GM12878 (cell line): ENCODE data around the gene LIPK. TPM values are rescaled to one million over a fixed set of nuclear protein-coding genes. Genes with fewer than 3 reads are reported as not detected.

ENCODE experiments used
- ATAC-seq: fragments of 200-7000 bp; cut with Tn5 transposase; 3 replicates; pipeline ENCODE4 v1.9.1; 2020; ENCODE audit warnings: mild to moderate bottlenecking, moderate library complexity
- BruUV-seq: library from RNA; stranded (reverse); fragments of 400-500 nt; replicated peaks from 2 replicates; lab custom pipeline; 2021; lab: Mats Ljungman, UMichigan
- CTCF ChIA-PET: fragments of 300-600 bp; sonication (Branson Sonifier 250); formaldehyde crosslinking; extraction: SDS; loops from one replicate; lab custom pipeline; 2021; ENCODE audit warnings: inconsistent platforms; lab: Yijun Ruan, JAX
- POLR2A ChIA-PET: fragments of 350-600 bp; formaldehyde crosslinking; extraction: SDS; loops from one replicate; lab custom pipeline; 2021; ENCODE audit warnings: inconsistent platforms; lab: Charles Lee
- RAD21 ChIA-PET: fragments of 300-600 bp; sonication (Branson Sonifier 250); formaldehyde crosslinking; loops from one replicate; lab custom pipeline; 2023; ENCODE audit warnings: antibody characterized with exemption; ENCODE audit not compliant: unreplicated experiment; lab: Charles Lee
- SMC1A ChIA-PET: fragments of 300-600 bp; sonication (Branson Sonifier 250); formaldehyde crosslinking; loops from one replicate; lab custom pipeline; 2023; ENCODE audit not compliant: unreplicated experiment, uncharacterized antibody; lab: Charles Lee
- DNase-seq: peaks from one replicate; pipeline ENCODE4 v3.0.0-alpha.2; 2011; ENCODE audit warnings: low read depth, low spot score
- FAIRE-seq: peaks from 3 replicates; lab custom pipeline; 2011; peaks lifted over from hg19 to GRCh38; lab: Jason Lieb, UNC
- H2AFZ ChIP-seq: 2 replicates; pipeline ENCODE4 v1.6.0; 2011; ENCODE audit warnings: low read depth, low read length, control low read depth; ENCODE audit not compliant: control insufficient read depth
- H3K27ac ChIP-seq: 2 replicates; pipeline ENCODE4 v1.5.1; 2011; ENCODE audit warnings: control low read depth; ENCODE audit not compliant: control insufficient read depth, insufficient read depth
- H3K27me3 ChIP-seq, 2 experiments: replicated peaks in 1 of 2; 2 replicates each; pipeline versions ENCODE4 v1.6.0 to v1.6.1; 2011; ENCODE audit warnings: low read length in 1 of 2; ENCODE audit not compliant: control insufficient read depth in 2 of 2, insufficient read depth in 2 of 2
- H3K36me3 ChIP-seq, 2 experiments: 2 replicates each; pipeline ENCODE4 v1.5.1; 2011; ENCODE audit warnings: low read length in 1 of 2; ENCODE audit not compliant: control insufficient read depth in 2 of 2, insufficient read depth in 2 of 2
- H3K4me1 ChIP-seq: 2 replicates; pipeline ENCODE4 v1.6.1; 2011; ENCODE audit warnings: mild to moderate bottlenecking, low read length, moderate library complexity, mixed read lengths; ENCODE audit not compliant: control insufficient read depth, insufficient read depth
- H3K4me2 ChIP-seq: 2 replicates; pipeline ENCODE4 v1.6.0; 2011; ENCODE audit warnings: control low read depth; ENCODE audit not compliant: control insufficient read depth, insufficient read depth
- H3K4me3 ChIP-seq: fragments of 200-600 bp; sonication (generic); 2 replicates; pipeline ENCODE4 v1.5.1; 2016
- H3K79me2 ChIP-seq: 2 replicates; pipeline ENCODE4 v1.6.0; 2011; ENCODE audit warnings: low read length; ENCODE audit not compliant: control insufficient read depth, insufficient read depth
- H3K9ac ChIP-seq: 2 replicates; pipeline ENCODE4 v1.8.0; 2011; ENCODE audit warnings: low read length, control low read depth, mixed read lengths; ENCODE audit not compliant: control insufficient read depth, insufficient read depth
- H3K9me3 ChIP-seq: replicated peaks from 3 replicates; pipeline ENCODE4 v1.5.1; 2011; ENCODE audit warnings: mild to moderate bottlenecking, low read length; ENCODE audit not compliant: control insufficient read depth, insufficient read depth
- H4K20me1 ChIP-seq: 2 replicates; pipeline ENCODE4 v1.6.0; 2011; ENCODE audit not compliant: control insufficient read depth, insufficient read depth
- MXI1 ChIP-seq: fragments of 150-350 bp; IDR thresholded peaks from 2 replicates; pipeline ENCODE4 v1.6.1; 2011; ENCODE audit warnings: low read depth, mild to moderate bottlenecking, inconsistent platforms, low read length, improper control_type of control experiment
- NFYA ChIP-seq: IDR thresholded peaks from 2 replicates; pipeline ENCODE4 v1.6.1; 2011; ENCODE audit warnings: low read depth, mild to moderate bottlenecking, low read length, improper control_type of control experiment, borderline replicate concordance
- RBBP5 ChIP-seq: fragments of 200-600 bp; sonication (generic); conservative IDR thresholded peaks from 2 replicates; pipeline ENCODE4 v1.6.1; 2016
- RUNX3 ChIP-seq: IDR thresholded peaks from 2 replicates; pipeline ENCODE4 v1.6.1; 2012; ENCODE audit warnings: low read length, inconsistent platforms
- SMARCA5 ChIP-seq: fragments of 450-650 bp; IDR thresholded peaks from 2 replicates; pipeline ENCODE4 v1.6.1; 2017; ENCODE audit warnings: mild to moderate bottlenecking
- SP1 ChIP-seq: IDR thresholded peaks from one replicate; pipeline ENCODE4 v1.6.1; 2011; ENCODE audit warnings: low read depth, low read length
- TCF12 ChIP-seq: IDR thresholded peaks from 2 replicates; pipeline ENCODE4 v1.6.1; 2011; ENCODE audit warnings: low read depth, mild to moderate bottlenecking, low read length
- ZSCAN29 ChIP-seq: fragments of 450-650 bp; IDR thresholded peaks from 2 replicates; pipeline ENCODE4 v1.6.1; 2017; ENCODE audit warnings: mild to moderate bottlenecking, moderate library complexity
- WGBS: methylation state at CpG from one replicate; pipeline ENCODE4 v1.1.6; 2016; ENCODE audit warnings: low lambda C conversion rate; ENCODE audit not compliant: insufficient replicate concordance, insufficient coverage; ENCODE audit errors: missing lambda C conversion rate; 5-methylcytosine and 5-hydroxymethylcytosine counted together
- in situ Hi-C: fragments of 300-500 bp; cut with MboI; formaldehyde crosslinking; loops from 9 replicates; pipeline ENCODE4 v1.14.3; 2018; ENCODE audit warnings: mixed read lengths
- intact Hi-C: fragments of 100-400 bp; cut with micrococcal nuclease; formaldehyde crosslinking; loops from one replicate; pipeline ENCODE4 v1.14.2; 2022; ENCODE audit not compliant: unreplicated experiment
- polyA plus RNA-seq, 11 experiments: library from polyadenylated mRNA; depleted of rRNA in 4 of 11; unstranded in 6 of 11; stranded (reverse) in 5 of 11; fragments of >200 nt; fragmentation: Nextera tagmentation in 4 of 11; fragmentation: Illumina TruSeq in 1 of 11; extraction: Ambion mirVana in 4 of 11; extraction: Trizol in 1 of 11; gene quantifications; 1 replicate in 1 of 11; 2 replicates in 10 of 11; pipeline versions ENCODE4 v1.2.1 to v1.2.3, GENCODE V29; 2011 to 2016; ENCODE audit warnings: inconsistent platforms in 2 of 11, missing spikeins in 2 of 11, low read depth in 1 of 11
- total RNA-seq, 4 experiments: library from RNA; depleted of rRNA in 3 of 4; stranded (reverse); fragments of >200 nt in 3 of 4; fragmentation: Illumina TruSeq in 1 of 4; extraction: Trizol in 1 of 4; gene quantifications; 2 replicates each; pipeline versions ENCODE4 v1.2.1 to v1.2.3, GENCODE V29; 2013 to 2021
- TF ChIP-seq, protein P1 (sequence below): fragments of 450-650 bp; formaldehyde crosslinking; IDR thresholded peaks from 2 replicates; pipeline ENCODE4 v1.4.0; 2020; ENCODE audit warnings: mild to moderate bottlenecking, moderate library complexity
- TF ChIP-seq, protein P2 (sequence below): fragments of 150-350 bp; IDR thresholded peaks from 2 replicates; pipeline ENCODE4 v1.6.1; 2016; ENCODE audit warnings: low read depth, low read length

Gene LIPK
- total and polyA plus RNA-seq, 10 of the 15 experiments (the other 5 are each of a cell fraction or from before 2014, with no cell fraction given), result not detected

DNA sequence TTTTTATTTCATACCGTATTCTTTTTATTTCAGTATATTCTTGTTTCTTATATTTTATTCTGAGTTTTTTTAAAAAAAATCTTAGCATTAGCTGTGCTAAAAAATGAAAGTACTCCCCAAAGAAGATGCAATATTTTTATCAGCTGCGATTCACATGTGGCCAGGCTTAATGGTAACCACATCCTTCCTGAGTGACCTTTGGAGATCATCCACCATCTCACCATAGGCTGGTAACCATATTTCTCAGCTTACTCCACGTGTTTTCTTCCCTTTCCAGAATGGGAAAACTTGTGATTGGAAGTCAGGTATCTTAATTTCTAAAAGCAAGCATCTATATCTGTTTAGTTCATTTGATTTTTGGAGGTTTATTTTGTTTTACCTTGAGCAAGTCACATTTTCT, 77.7 kb downstream of the LIPK start:
- FAIRE-seq, result no peak
- POLR2A ChIA-PET, result no interaction called here
- RAD21 ChIA-PET, result no interaction called here
- in situ Hi-C loops, result no loop called here
- H3K4me2 ChIP-seq, result 0 out of 2 replicates have a peak overlapping the region, but pooled peaks have one; percentile 8
- WGBS, result 33% methylated on average over 3 of the region's 3 CpGs
- H3K4me3 ChIP-seq, result no peak overlapping the region
- intact Hi-C loops, result no loop called here
- H4K20me1 ChIP-seq, result no peaks in the 10 kb centered on the region
- no peaks in the 10 kb centered on the region; the same call in 2 of the 3 replicates for H3K9me3 ChIP-seq
- no peaks in the 10 kb centered on the region for H3K4me1 ChIP-seq
- no peak overlapping the region for H3K9ac ChIP-seq
- SMC1A ChIA-PET, result interaction anchor here (0.7 kb wide), 1 partner anchor 196 kb away, joined by 4 read pairs; no protein-coding TSS in a partner anchor
- H3K27me3 ChIP-seq, result no peaks in the 10 kb centered on the region
- H3K27ac ChIP-seq, result no peak overlapping the region
- peak; percentile 73 for TF ChIP-seq RUNX3
- TF ChIP-seq MXI1, result no peak
- TF ChIP-seq, all 136 proteins: peak for 1
- DNase-seq (no peak), ATAC-seq (peak; percentile 42; the same call in 1 of the 3 replicates)
- CTCF ChIA-PET, result no interaction called here
- Histone ChIP-seq H3K79me2 (no peaks in the 10 kb centered on the region), H2AFZ (no peak overlapping the region), H3K36me3 (no peaks in the 10 kb centered on the region)
- BruUV-seq, result no TSS peak

GRCh38 chr10:88786032-88786770, 80.2 kb downstream of the LIPK start:
- H3K4me3 ChIP-seq, result no peak overlapping the region
- no peaks in the 10 kb centered on the region for H3K36me3 ChIP-seq
- no TSS peak for BruUV-seq
- POLR2A ChIA-PET, result no interaction called here
- H3K79me2 ChIP-seq, result no peaks in the 10 kb centered on the region
- no peak for DNase-seq
- no peak overlapping the region for H3K4me2 ChIP-seq
- H3K9ac ChIP-seq, result no peak overlapping the region
- in situ Hi-C loops (no loop called here), intact Hi-C loops (no loop called here)
- FAIRE-seq, result no peak
- H4K20me1 ChIP-seq, result no peaks in the 10 kb centered on the region
- H3K4me1 ChIP-seq, result no peaks in the 10 kb centered on the region
- H3K9me3 ChIP-seq, result no peaks in the 10 kb centered on the region; the same call in 2 of the 3 replicates
- CTCF ChIA-PET, result no interaction called here
- H3K27ac ChIP-seq, result no peak overlapping the region
- WGBS, result 81% methylated on average over 10 of the region's 10 CpGs
- H2AFZ ChIP-seq, result no peak overlapping the region
- H3K27me3 ChIP-seq, result no peaks in the 10 kb centered on the region
- ATAC-seq, result no peak
- RAD21 ChIA-PET, result no interaction called here
- SMC1A ChIA-PET, result no interaction called here
- TF ChIP-seq RBBP5, result no peak
- TF ChIP-seq NFYA, result no peak
- no peak for TF ChIP-seq SP1
- no peak for TF ChIP-seq SMARCA5
- TF ChIP-seq, protein P1, sequence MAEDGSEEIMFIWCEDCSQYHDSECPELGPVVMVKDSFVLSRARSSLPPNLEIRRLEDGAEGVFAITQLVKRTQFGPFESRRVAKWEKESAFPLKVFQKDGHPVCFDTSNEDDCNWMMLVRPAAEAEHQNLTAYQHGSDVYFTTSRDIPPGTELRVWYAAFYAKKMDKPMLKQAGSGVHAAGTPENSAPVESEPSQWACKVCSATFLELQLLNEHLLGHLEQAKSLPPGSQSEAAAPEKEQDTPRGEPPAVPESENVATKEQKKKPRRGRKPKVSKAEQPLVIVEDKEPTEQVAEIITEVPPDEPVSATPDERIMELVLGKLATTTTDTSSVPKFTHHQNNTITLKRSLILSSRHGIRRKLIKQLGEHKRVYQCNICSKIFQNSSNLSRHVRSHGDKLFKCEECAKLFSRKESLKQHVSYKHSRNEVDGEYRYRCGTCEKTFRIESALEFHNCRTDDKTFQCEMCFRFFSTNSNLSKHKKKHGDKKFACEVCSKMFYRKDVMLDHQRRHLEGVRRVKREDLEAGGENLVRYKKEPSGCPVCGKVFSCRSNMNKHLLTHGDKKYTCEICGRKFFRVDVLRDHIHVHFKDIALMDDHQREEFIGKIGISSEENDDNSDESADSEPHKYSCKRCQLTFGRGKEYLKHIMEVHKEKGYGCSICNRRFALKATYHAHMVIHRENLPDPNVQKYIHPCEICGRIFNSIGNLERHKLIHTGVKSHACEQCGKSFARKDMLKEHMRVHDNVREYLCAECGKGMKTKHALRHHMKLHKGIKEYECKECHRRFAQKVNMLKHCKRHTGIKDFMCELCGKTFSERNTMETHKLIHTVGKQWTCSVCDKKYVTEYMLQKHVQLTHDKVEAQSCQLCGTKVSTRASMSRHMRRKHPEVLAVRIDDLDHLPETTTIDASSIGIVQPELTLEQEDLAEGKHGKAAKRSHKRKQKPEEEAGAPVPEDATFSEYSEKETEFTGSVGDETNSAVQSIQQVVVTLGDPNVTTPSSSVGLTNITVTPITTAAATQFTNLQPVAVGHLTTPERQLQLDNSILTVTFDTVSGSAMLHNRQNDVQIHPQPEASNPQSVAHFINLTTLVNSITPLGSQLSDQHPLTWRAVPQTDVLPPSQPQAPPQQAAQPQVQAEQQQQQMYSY (CRISPR knock-in tag), result no peak
- TF ChIP-seq TCF12, result no peak
- TF ChIP-seq, protein P2, sequence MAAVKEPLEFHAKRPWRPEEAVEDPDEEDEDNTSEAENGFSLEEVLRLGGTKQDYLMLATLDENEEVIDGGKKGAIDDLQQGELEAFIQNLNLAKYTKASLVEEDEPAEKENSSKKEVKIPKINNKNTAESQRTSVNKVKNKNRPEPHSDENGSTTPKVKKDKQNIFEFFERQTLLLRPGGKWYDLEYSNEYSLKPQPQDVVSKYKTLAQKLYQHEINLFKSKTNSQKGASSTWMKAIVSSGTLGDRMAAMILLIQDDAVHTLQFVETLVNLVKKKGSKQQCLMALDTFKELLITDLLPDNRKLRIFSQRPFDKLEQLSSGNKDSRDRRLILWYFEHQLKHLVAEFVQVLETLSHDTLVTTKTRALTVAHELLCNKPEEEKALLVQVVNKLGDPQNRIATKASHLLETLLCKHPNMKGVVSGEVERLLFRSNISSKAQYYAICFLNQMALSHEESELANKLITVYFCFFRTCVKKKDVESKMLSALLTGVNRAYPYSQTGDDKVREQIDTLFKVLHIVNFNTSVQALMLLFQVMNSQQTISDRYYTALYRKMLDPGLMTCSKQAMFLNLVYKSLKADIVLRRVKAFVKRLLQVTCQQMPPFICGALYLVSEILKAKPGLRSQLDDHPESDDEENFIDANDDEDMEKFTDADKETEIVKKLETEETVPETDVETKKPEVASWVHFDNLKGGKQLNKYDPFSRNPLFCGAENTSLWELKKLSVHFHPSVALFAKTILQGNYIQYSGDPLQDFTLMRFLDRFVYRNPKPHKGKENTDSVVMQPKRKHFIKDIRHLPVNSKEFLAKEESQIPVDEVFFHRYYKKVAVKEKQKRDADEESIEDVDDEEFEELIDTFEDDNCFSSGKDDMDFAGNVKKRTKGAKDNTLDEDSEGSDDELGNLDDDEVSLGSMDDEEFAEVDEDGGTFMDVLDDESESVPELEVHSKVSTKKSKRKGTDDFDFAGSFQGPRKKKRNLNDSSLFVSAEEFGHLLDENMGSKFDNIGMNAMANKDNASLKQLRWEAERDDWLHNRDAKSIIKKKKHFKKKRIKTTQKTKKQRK, result no peak
- TF ChIP-seq ZSCAN29, result no peak
